ENCODE measurements around the gene RBM28.

The RBM28 gene

GRCh38 chr7:128260069-128260795, 83.5 kb downstream of the RBM28 start:
- DNase-seq (ENCODE audit: low read depth) = no peak

GRCh38 chr7:128259131-128260061, 84.3 kb downstream of the RBM28 start:
- no peak for DNase-seq (ENCODE audit: low read depth)

GRCh38 chr7:128257458-128257857, 86.2 kb downstream of the RBM28 start:
- no peak for DNase-seq (ENCODE audit: low read depth)

- DNase-seq (ENCODE audit: low read depth) = no peak
These were observed 88.4 kb downstream of the RBM28 start for GRCh38 chr7:128255271-128255670.

DNA sequence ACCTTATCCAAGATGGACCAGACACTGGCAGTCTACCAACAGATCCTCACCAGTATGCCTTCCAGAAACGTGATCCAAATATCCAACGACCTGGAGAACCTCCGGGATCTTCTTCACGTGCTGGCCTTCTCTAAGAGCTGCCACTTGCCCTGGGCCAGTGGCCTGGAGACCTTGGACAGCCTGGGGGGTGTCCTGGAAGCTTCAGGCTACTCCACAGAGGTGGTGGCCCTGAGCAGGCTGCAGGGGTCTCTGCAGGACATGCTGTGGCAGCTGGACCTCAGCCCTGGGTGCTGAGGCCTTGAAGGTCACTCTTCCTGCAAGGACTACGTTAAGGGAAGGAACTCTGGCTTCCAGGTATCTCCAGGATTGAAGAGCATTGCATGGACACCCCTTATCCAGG, 89.2 kb downstream of the RBM28 start:
- DNase-seq (ENCODE audit: low read depth) = no peak

GRCh38 chr7:128253701-128254100, 90.0 kb downstream of the RBM28 start:
- no peak for DNase-seq (ENCODE audit: low read depth)

- DNase-seq (ENCODE audit: low read depth) = no peak
These were observed 92.4 kb downstream of the RBM28 start for GRCh38 chr7:128251337-128251736.
